Measurements from ENCODE around the gene C4orf36. TPM values are rescaled to one million over a fixed set of nuclear protein-coding genes. Genes with fewer than 3 reads are reported as not detected.

The C4orf36 gene
- total and polyA plus RNA-seq, 11 donors = 0.36 to 2.4 (median 1.2) TPM; not detected in 3

- intact Hi-C loops (cut with DNase I) = loop anchor here in 4 of 10 donors (2.0 to 10.0 kb wide), 3 partner anchors 88 to 396 kb away; partner anchors contain the start of gene PTPN13 (in 2 of the 4)
Measured at GRCh38 chr4:86892636-86892960, 376 bp upstream of the C4orf36 start.

GRCh38 chr4:86890790-86891189 is 1.4 kb downstream of the C4orf36 start:
- WGBS, 4 donors = 65 to 75% (median 72%) methylated on average over 7 of the region's 7 CpGs
- Histone ChIP-seq H3K4me1 (peaks cover 0 to 19% (median 4%) of the 10 kb centered on the region in 12 donors), H3K27ac (no peak overlapping the region), H3K4me3 (no peak overlapping the region), H3K36me3 (peaks cover 0 to 10% (median 0%) of the 10 kb centered on the region in 9 donors), H3K9me3 (no peaks in the 10 kb centered on the region), H3K27me3 (peaks cover 0 to 9% (median 0%) of the 10 kb centered on the region in 9 donors)
- no peak for TF ChIP-seq CTCF (IDR thresholded peaks at IDR 0.05)
- no peak for TF ChIP-seq POLR2A (IDR thresholded peaks at IDR 0.05)
- no peak for DNase-seq
- ATAC-seq = no peak
- intact Hi-C loops (cut with DNase I) = loop anchor here in 3 of 10 donors (10.0 kb wide), 2 partner anchors 86 to 296 kb away; partner anchors contain the start of gene PTPN13 (in 2 of the 3)

More at GRCh38 chr4:86892636-86892960, 376 bp upstream of the C4orf36 start:
- DNase-seq (no peak), ATAC-seq (peak in 1 of 4 donors; percentile 31)
- Histone ChIP-seq H3K4me1 (peaks cover 0 to 19% (median 4%) of the 10 kb centered on the region in 12 donors), H3K27me3 (peaks cover 0 to 9% (median 0%) of the 10 kb centered on the region in 9 donors), H3K36me3 (peaks cover 0 to 3% (median 0%) of the 10 kb centered on the region in 9 donors), H3K9me3 (no peaks in the 10 kb centered on the region), H3K4me3 (peak overlapping the region; percentile 57 to 95 (median 82)), H3K27ac (peak overlapping the region in 7 of 12 donors; percentile 11 to 71 (median 52))
- TF ChIP-seq CTCF (IDR thresholded peaks at IDR 0.05) = no peak
- no peak for TF ChIP-seq POLR2A (IDR thresholded peaks at IDR 0.05)
- 6 to 10% (median 9%) methylated on average over 13 of the region's 13 CpGs for WGBS, 4 donors

- WGBS, 4 donors = 61 to 85% (median 74%) methylated on average over 1 of the region's 1 CpG
- H3K9me3 ChIP-seq = peaks cover 0 to 28% (median 15%) of the 10 kb centered on the region in 12 donors
- H3K27me3 ChIP-seq = no peaks in the 10 kb centered on the region
- ATAC-seq (no peak), DNase-seq (no peak)
- TF ChIP-seq CTCF (IDR thresholded peaks at IDR 0.05) = no peak
- TF ChIP-seq POLR2A (IDR thresholded peaks at IDR 0.05) = no peak
- no peaks in the 10 kb centered on the region for H3K36me3 ChIP-seq
- intact Hi-C loops (cut with DNase I) = no loop called here
- H3K27ac ChIP-seq = no peak overlapping the region
- peaks cover 0 to 2% (median 0%) of the 10 kb centered on the region in 12 donors for H3K4me1 ChIP-seq
- no peak overlapping the region for H3K4me3 ChIP-seq
Measured at GRCh38 chr4:86879641-86880040, 12.6 kb downstream of the C4orf36 start.

- H3K27me3 ChIP-seq = no peaks in the 10 kb centered on the region
- TF ChIP-seq POLR2A (IDR thresholded peaks at IDR 0.05) (no peak), CTCF (IDR thresholded peaks at IDR 0.05) (peak in 1 of 12 donors; percentile 13)
- no peak for ATAC-seq
- DNase-seq = no peak
- peaks cover 0 to 26% (median 15%) of the 10 kb centered on the region in 12 donors for H3K9me3 ChIP-seq
- H3K27ac ChIP-seq = no peak overlapping the region
- no peaks in the 10 kb centered on the region for H3K36me3 ChIP-seq
- 92 to 97% (median 96%) methylated on average over 2 of the region's 2 CpGs for WGBS, 4 donors
- intact Hi-C loops (cut with DNase I) = no loop called here
- H3K4me3 ChIP-seq = no peak overlapping the region
- peaks cover 0 to 2% (median 0%) of the 10 kb centered on the region in 12 donors for H3K4me1 ChIP-seq
Measured at GRCh38 chr4:86878640-86879039, 13.6 kb downstream of the C4orf36 start.
